ENCODE data around the gene CIITA.
"Not testable (repeated sequence)": the region's sequence is repeated elsewhere in the genome, so short reads cannot be mapped to it uniquely, and the experiment has no call there.

Gene CIITA

DNA sequence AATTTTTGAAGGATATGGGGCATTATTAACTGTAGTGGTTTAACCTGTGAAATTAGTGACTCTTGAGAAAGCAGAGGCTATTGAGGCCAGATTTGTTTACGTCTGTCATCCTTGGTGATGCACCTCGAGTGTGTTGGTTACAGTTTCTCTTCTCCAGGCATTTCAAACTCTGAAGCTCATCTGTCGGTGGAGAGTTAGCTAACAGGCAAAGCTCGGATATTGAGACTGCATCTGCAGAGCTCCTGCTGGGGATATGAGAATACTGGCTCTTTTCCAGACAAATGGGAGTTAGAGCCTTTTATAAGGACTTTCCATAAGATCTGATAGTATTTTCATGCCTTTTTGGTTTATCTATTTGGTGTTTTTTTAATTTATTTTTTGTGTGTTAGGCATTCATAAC, 74.0 kb downstream of the CIITA start:
- DNase-seq (ENCODE audit: low read depth in 2 of 2, low spot score in 1 of 2), result no peak

DNA sequence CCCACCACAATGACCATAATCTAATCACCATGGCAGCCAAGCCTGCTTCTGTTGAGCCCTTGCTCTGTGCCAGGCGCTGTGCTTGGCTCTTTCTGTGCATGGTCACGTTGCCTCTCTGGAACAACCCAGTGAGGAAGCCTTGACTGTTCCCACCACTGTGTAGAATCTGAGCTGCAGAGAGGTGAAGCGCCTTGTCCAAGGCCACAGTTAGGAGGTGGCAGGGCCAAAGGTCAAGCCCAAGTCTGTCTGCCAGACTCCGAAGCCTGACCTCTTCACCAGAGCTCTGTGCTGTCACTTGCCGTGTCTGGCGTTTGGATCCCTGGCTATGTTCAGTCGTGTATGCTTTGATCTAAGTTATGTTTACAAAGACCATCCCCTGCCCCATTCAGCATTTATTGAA, 77.9 kb downstream of the CIITA start:
- DNase-seq (ENCODE audit: low read depth in 2 of 2, low spot score in 1 of 2), result no peak

DNA sequence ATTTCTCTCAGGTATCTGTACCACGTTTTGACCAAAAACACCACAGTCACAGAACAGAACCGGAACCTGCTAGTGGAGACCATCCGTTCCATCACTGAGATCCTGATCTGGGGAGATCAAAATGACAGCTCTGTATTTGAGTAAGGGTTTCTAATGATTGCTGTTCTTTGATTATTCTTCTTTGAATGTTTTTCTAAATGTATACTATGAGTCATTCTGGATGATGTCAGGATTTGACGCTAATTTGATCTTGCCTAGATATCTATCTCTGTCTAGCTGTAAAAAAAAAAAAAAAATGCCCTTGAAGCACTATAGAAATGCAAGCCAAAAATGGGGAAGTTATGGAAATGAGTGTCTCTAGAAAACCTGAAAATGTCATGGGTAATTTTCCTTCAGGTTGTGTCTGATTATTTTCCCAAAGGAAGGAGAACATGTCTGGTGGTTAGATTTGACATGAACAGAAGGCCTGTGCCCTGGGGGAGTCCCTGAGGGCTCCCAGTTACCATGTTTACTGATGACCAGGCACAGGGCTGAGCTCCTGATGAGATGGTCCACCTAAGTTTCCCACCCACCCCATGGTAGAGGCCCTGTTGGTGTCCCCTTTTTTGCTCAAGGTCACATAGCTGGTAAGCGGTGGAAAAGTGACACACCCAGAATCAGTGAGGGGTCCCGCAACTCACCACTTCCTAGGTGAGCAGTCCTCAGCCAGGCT, 80.9 kb downstream of the CIITA start:
- no peak for DNase-seq (ENCODE audit: low read depth in 2 of 2, low spot score in 1 of 2)

DNA sequence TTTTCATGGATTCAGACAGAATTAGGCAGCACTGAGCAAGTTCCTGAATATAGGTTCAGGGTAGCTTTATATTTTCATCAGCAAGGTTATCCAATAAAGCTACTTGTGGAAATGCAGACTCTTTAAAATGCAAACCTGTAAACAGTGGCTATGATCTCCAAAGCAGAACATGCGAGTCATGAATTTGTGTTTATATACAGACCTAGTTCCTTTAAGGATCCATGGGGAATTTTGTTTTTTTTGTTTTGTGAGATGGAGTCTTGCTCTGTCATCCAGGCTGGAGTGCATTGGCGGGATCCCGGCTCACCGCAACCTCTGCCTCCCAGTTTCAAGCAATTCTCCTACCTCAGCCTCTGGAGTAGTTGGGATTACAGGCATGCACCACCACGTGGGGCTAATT, 82.2 kb downstream of the CIITA start:
- no peak for DNase-seq (ENCODE audit: low read depth in 2 of 2, low spot score in 1 of 2)

DNA sequence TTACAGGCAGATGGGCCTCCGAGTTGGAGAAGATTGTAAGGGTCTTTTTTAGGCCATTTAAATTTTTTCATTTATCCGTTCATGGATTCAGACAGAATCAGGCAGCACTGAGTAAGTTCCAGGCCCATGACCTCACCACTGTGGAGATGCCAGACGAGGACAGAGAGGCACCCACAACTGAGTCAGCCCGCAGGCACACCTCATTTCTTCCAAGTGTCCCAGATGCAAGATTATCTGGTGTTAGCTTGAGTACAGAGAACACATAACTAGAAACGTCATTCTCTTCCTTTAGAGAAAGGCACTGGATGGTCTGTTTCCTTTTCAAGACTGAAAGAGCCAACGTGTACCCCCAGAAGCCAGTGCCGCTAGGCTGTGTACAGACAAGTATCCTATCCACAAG, 84.2 kb downstream of the CIITA start:
- no peak for DNase-seq (ENCODE audit: low read depth in 2 of 2, low spot score in 1 of 2)

DNA sequence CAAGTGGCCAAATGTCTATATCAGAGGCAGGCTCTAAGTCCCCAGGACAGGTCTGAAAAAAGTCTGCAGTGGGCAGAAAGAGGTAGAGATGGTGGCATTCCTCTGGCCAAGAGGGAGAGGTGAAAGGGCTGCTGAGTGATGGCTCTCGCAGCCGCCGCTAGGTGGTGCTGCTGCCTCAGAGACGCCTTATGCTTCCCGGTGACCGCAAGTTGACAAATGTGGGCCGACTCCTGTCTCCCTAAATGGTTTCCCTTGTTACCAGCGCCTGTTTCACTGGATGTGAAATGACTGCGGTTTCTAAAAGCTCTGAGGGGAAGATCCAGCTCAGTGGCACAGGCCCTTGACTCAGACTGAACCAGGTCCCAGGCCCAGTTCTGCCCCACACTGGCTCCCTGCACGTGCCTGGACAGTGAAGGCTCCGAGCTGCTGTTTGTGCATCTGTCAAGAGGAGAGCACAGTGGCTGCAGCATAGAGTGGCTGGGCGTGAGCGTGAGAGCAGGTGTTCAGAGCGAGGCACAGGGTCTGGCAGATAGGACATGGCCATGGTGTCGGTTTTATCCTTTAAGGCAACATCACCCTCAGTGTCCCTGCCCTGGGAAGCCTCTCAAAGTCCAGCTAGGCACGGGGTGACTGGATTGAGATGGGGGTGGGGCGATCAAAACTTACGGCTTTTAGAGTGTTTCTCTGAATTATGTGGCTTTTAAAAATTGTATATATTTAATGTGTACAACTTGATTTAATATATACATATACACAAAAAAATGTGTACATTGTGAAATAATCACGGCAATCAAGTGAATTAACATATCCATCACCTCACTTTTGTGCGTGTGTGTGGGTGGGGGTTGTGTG, 87.3 kb downstream of the CIITA start:
- DNase-seq (ENCODE audit: low read depth in 2 of 2, low spot score in 1 of 2), result peak; percentile 54 to 71

DNA sequence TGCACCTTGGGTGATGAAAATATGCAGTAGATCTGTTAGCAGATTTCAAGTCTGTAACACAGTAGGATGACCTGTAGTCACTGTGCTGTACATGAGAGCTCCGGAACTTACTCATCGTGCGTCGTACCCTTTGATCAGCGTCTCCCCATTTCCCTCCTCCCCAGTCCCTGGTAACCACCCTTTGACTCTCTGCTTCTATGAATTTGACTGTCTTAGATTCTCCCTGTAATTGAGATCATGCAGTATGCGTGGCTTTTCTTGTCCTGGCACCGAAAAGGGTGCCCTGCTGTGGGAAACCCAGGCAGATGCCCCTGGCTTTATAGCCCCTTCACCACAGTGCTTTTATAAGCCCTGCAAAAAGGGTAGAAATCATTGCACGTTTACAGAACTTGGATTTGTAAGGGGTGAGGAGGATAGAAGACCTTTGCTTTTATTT, 87.9 kb downstream of the CIITA start:
- no peak for DNase-seq (ENCODE audit: low read depth in 2 of 2, low spot score in 1 of 2)

DNA sequence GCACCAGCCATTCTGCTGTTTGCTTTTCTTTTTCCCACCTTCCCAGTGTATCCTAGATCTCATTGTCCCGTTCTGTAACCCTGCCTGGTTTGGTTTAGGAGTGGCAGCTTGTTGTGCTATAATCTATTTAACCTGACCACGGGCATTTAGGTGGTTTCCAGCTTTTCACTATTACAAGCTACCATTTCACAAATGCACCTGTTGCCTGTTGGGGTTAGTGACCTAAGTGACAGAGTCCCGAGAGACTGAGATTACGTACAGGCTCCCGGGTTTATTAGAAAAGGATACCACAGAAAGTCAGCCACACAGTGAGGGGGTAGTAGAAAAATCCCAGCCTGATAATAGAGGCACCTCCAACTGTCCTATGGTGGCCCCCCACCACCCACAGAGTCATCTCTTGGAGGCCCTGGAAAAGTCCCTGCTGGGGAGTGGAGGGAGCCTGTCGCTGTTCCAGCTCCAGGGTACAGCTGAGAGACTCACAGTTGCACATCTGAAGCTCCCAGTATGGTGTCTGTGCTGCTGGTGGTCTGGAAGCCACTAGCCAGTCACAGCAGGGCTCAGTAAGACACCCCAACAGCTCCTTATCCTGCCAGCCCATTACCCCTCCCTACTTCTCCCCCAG, 88.5 kb downstream of the CIITA start:
- no peak for DNase-seq (ENCODE audit: low read depth in 2 of 2, low spot score in 1 of 2)

DNA sequence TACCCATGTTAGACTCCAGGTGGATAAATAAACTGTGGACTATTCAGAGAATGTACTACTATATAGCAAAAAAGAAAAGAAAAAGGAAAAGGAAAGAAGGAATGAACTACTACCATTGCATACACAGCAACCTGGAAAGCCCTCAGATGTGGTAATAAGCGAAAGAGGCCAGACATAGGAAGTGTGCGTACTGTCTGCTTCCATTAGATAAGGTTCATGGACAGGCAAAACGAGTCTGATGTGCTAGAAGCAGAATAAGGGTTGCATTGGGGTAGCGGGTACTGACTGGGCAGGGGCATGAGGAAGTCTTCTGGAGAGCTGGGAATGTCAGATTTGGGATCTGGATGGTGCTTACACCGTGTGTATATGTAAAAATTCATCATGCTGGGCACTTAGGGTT, 89.1 kb downstream of the CIITA start:
- no peak for DNase-seq (ENCODE audit: low read depth in 2 of 2, low spot score in 1 of 2)

DNA sequence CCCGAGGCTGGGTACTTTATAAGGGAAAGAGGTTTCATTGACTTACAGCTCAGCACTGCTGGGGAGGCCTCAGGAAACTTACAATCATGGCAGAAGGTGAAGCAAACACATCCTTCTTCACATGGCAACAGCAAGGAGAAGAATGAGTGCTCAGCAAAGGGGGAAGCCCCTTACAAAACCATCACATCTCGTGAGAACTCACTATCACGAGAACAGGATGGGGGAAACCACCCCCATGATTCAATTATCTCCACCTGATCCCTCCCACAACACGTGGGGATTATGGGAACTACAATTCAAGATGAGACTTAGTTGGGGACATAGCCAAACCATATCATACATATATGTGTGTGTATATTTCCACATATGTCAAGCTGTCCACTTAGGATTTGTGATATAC, 89.6 kb downstream of the CIITA start:
- DNase-seq (ENCODE audit: low read depth in 2 of 2, low spot score in 1 of 2), result not testable (repeated sequence)

DNA sequence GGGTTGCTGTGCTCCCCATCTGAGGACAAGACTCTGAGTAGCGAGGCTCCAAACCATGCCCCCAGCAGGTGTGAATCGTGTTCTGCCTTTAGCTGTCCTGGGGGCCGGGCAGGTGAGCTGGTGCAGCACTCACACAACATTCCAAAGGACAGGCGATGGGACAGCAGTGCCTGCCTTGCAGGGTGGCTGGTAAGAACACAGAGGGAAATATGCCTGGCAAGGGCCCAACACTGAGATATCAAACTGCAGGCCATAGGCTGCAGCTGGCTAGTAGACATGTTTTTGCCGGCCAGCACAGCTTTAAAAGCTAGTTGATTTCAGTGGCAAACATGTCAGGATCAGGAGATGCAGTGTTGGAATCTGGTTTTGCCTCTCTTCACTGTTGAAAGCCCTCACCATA, 91.0 kb downstream of the CIITA start:
- DNase-seq (ENCODE audit: low read depth in 2 of 2, low spot score in 1 of 2), result no peak

DNA sequence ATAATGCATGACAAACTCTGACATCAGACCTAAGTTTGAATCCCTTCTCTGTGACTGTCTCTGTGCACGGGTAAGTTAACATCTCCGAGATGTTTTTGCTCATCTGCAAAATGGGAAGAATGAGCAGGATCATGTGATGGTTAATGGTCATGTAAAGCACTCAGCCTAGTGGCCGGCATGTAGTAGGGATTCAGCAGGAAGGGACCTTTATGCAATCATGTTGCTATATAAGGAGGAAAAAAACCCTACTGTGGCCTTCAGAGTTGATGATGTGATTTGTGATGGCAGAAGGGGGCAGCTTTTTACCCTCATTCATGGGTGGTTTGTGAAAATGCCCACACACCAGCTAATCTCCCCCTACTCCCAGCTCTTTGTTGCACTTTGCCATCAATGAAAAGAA, 91.5 kb downstream of the CIITA start:
- no peak for DNase-seq (ENCODE audit: low read depth in 2 of 2, low spot score in 1 of 2)

DNA sequence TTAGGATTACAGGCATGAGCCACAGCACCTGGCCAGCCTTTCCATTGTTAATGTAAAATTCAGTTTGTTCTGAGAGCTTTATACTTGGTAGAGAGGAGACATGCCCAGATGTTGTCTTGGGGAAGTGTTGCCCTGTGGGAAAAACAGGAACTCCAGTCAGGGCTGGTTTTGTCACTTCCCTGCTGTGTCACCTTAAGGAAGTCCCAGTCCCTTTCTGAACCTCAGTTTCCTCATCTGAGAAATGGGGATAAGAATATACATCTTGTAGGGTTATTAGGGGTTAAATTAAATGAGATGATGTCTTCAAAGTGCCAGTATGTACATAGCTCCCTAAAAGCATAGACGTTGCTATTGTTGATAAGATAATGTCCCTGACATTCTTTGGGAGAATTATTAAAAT, 92.6 kb downstream of the CIITA start:
- DNase-seq (ENCODE audit: low read depth in 2 of 2, low spot score in 1 of 2), result no peak

DNA sequence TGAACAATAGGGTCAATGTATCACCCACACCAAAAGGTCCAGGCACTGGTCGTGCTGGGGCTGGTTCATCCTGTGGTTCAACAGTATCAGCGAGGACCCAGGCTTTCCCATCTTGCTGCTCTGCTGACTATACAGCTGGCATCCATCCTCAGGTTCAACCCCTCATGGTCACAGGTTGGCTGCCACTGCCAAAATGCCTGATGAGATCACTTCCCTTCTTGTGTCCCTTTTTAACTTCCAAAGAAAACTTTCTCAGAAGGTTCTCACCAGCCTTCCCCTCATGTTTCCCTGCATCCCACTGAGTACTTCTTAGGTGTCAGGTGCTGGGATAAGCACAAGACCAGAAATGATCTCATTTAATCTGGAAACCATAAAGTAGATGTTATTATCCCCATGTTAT, 93.1 kb downstream of the CIITA start:
- DNase-seq (ENCODE audit: low read depth in 2 of 2, low spot score in 1 of 2), result no peak

DNA sequence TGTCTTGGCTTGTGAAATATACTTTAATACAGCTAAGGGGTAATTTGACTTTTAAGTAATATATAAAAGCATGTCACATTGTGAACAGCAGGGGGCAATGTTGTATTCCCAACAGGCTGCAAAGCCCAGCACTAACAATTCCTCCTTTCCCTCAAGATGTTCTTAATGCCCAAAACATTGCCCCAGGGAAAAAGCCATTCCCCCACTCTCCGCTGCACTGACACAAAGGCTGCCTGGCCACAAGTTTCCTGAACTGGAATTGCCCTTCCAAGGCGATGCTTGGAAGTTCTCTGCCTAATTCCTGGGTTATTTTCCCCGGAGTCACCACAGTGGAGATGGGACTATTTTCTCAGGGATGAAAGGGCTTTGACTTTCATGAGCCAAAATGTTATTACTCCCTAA, 94.6 kb downstream of the CIITA start:
- no peak for DNase-seq (ENCODE audit: low read depth in 2 of 2, low spot score in 1 of 2)

DNA sequence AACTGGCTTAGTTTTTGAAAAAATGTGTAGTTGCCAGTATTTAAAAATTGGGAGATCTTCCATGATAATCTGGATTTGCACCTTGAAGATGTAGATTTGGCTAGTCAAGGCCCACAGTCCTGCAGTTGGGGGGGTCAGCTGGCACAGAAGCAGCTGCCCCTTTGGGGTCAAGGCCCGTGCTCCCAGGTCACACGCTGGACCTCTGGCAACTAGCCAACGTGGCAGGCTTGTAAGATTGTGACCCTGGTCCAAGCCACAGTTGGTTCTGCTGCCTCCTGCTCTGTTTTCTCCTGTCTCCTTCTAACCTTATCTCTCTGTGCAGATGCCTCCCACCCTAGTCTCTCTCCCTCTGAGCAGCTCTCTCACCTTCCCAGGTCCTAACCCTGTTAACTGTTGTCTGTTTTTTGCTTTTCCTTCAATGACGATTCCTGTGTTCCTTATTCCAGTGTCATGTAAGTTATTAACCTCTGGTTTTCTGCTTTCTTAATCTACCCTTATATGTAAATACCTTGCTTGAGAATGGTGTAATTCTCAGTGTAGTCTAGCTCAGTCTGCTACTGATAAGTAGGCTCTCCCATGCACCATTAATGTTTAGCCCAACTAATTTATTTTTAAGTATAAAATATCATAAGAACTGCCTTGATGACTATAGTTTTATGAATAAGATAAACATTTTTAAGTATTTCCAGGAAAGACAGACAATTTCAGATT, 95.3 kb downstream of the CIITA start:
- DNase-seq (ENCODE audit: low read depth in 2 of 2, low spot score in 1 of 2), result no peak

DNA sequence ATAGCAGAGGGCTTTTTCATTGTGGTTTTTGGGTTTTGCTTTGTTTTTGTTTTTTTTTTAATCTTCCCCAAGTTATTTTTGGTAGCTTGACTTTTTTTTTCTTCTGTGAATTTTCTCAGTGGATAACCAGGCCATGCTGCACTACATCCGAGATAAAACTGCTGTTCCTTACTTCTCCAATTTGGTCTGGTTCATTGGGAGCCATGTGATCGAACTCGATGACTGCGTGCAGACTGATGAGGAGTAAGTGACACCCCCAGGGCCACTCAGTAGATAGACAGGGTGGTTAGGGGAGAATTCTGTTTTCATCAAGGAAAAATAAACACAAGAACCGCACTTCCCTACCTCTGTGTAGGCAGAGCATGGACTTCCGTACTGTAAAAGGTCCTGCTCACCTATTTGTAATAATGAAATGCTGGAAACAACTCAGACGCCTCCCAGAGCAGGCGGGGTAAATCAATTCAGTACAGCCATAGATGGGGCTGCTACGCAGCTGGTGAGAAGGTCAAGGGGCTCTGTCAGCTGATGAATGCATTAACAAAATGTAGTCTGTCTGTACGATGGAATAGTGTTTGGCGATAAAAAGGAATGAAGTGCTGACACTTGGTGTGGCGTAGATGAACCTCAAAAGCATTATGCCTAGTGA, 95.9 kb downstream of the CIITA start:
- no peak for DNase-seq (ENCODE audit: low read depth in 2 of 2, low spot score in 1 of 2)

DNA sequence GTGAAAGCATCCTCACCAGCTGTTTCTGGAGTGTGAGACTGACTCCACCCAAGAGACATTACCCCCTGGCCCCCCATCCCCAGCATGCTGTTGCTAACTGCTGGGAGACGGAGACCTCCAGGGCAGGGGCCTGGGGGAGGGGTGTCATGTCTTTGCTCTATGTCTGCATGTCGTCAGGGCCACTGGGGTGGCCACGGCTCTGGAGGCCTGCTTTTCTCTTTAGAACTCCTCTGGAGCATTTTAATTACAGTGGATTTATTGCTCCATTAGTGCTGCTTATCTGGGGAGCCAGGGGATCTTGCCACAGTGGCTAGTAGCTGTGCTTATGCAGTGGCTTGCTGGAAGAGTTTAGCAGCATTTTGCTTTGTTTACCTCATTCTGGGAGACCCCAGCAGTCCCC, 99.6 kb downstream of the CIITA start:
- DNase-seq (ENCODE audit: low read depth in 2 of 2, low spot score in 1 of 2), result no peak

DNA sequence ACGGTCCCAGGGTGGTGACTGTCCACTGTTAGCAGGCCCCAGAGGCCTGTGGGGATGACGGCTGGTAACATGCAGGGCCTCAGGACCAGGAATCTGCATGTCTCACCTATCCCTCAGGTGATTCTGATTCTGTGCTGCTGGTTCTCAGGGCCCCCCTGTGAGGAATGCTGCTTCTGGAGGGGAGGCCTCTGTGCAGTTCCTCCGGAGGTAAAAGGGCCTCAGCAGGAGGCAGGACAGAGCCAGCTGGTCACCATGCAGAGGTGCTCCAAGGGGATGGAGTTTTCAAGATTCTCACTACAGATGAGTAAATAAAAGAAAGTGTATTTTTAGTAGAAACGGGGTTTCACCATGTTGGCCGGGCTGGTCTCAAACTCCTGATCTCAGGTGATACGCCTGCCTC, 101.1 kb downstream of the CIITA start:
- no peak for DNase-seq (ENCODE audit: low read depth in 2 of 2, low spot score in 1 of 2)

DNA sequence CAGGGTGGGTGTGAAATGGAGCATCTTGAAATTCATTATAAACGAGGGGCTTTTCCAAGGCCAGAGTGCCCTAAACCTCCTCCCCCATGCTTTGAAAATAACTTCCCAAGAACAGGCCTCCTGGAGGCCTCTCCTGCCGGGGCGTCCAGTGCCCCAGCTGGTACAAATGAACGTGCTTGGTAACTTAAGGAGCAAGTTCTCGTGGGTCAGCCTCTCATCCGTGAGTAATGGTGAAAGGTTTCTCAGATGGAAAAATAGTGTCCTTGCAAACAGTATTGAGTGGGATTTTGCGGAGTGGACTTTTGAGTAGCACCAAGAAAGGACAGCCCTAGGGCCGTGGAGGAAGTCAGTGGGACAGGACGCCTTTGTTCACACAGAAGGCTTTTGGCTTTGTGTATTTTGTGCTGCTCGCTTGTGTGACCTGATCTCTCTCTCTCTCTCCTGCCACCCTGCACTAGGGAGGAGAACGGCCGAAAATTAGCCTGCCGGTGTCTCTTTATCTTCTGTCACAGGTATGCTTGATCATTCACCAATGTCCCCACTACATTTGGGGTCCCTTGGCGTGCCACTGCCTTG, 102.0 kb downstream of the CIITA start:
- DNase-seq (ENCODE audit: low read depth in 2 of 2, low spot score in 1 of 2), result no peak

All from stimulated activated CD8-positive, alpha-beta memory T cell treated with anti-CD3 and anti-CD28 coated beads, Interleukin-4, amount 100 ng/mL, for 4 hours (primary cell).